CD4-positive, alpha-beta T cell (primary cell): ENCODE measurements around the gene POR. TPM values are rescaled to one million over a fixed set of nuclear protein-coding genes. Genes with fewer than 3 reads are reported as not detected.

ENCODE experiments used
- ATAC-seq: fragments of 200-7000 bp; cut with Tn5 transposase; one replicate; pipeline ENCODE4 v1.10.0; 2022; ENCODE audit warnings: mild to moderate bottlenecking; ENCODE audit not compliant: poor library complexity
- CTCF ChIA-PET: fragments of 350-600 bp; sonication (Branson Sonifier 250); formaldehyde crosslinking; loops from one replicate; lab custom pipeline; 2021; ENCODE audit warnings: antibody characterized with exemption, inconsistent platforms; lab: Charles Lee
- POLR2A ChIA-PET: fragments of 350-600 bp; sonication (Branson Sonifier 250); formaldehyde crosslinking; loops from one replicate; lab custom pipeline; 2021; ENCODE audit warnings: antibody characterized with exemption, inconsistent platforms; lab: Charles Lee
- DNase-seq, 14 experiments: peaks; one replicate each; pipeline ENCODE4 v3.0.0-alpha.2; 2013 to 2020; ENCODE audit warnings: mixed read lengths in 2 of 14
- H3K27ac ChIP-seq, 2 donors: one replicate each; pipeline versions ENCODE4 v1.5.1 to v1.7.0; 2013; ENCODE audit warnings: low read length in 2 of 2, low read depth in 1 of 2, mild to moderate bottlenecking in 1 of 2
- H3K27me3 ChIP-seq, 2 experiments: 1 replicate in 1 of 2; 2 replicates in 1 of 2; pipeline versions ENCODE4 v1.6.1 to v1.7.0; 2013; ENCODE audit warnings: low read length in 2 of 2, control low read depth in 1 of 2, mild to moderate bottlenecking in 1 of 2, moderate library complexity in 1 of 2; ENCODE audit not compliant: insufficient read depth in 2 of 2, control insufficient read depth in 1 of 2
- H3K36me3 ChIP-seq: one replicate; pipeline ENCODE4 v1.6.1; 2013; ENCODE audit warnings: low read length, control low read depth; ENCODE audit not compliant: insufficient read depth
- H3K4me1 ChIP-seq: one replicate; pipeline ENCODE4 v1.6.1; 2013; ENCODE audit warnings: low read length, control low read depth; ENCODE audit not compliant: insufficient read depth
- H3K4me3 ChIP-seq: one replicate; pipeline ENCODE4 v1.5.1; 2013; ENCODE audit warnings: mild to moderate bottlenecking, low read length, moderate library complexity
- H3K9me3 ChIP-seq, 2 experiments: 1 replicate in 1 of 2; 2 replicates in 1 of 2; pipeline versions ENCODE4 v1.6.1 to v1.7.0; 2013; ENCODE audit warnings: low read length in 2 of 2, mild to moderate bottlenecking in 2 of 2, control low read depth in 1 of 2, moderate library complexity in 1 of 2; ENCODE audit not compliant: control insufficient read depth in 1 of 2, insufficient read depth in 1 of 2
- H3K27ac Mint-ChIP-seq: one replicate; pipeline ENCODE4 v1.8.0; 2020; ENCODE audit warnings: mixed read lengths
- H3K27me3 Mint-ChIP-seq: one replicate; pipeline ENCODE4 v1.8.0; 2021; ENCODE audit warnings: mixed read lengths
- H3K36me3 Mint-ChIP-seq: one replicate; pipeline ENCODE4 v1.8.0; 2021; ENCODE audit warnings: low read depth, mixed read lengths
- H3K4me1 Mint-ChIP-seq: one replicate; pipeline ENCODE4 v1.8.0; 2021; ENCODE audit warnings: low read depth, mixed read lengths
- H3K4me3 Mint-ChIP-seq: one replicate; pipeline ENCODE4 v1.8.0; 2020; ENCODE audit warnings: mild to moderate bottlenecking, mixed read lengths
- H3K9me3 Mint-ChIP-seq: one replicate; pipeline ENCODE4 v1.8.0; 2020; ENCODE audit warnings: mixed read lengths
- CTCF ChIP-seq: fragments of 200-600 bp; IDR thresholded peaks from one replicate; pipeline ENCODE4 v1.8.0; 2022; ENCODE audit warnings: antibody characterized with exemption, mild to moderate bottlenecking
- intact Hi-C, 2 experiments: fragments of 100-400 bp; cut with DNase I in 1 of 2; cut with micrococcal nuclease in 1 of 2; formaldehyde crosslinking; loops; one replicate each; pipeline versions ENCODE4 v1.15.1 to v1.9.0; 2023 to 2025; cut with DNase I, micrococcal nuclease
- total RNA-seq, 174 experiments: library from RNA in 2 of 174; stranded (reverse) in 2 of 174; gene quantifications; one replicate each; pipeline ENCODE4 v1.2.3 and lab custom pipeline; 2021 to 2026

POR gene
- total RNA-seq, 2 experiments from 2014 or later, result 44.2 to 54.8 TPM

GRCh38 chr7:75944507-75944906 lies 29.6 kb downstream of the POR start:
- Histone ChIP-seq H3K4me1 (no peaks in the 10 kb centered on the region), H3K9me3 (no peaks in the 10 kb centered on the region), H3K4me3 (no peak overlapping the region), H3K27me3 (no peaks in the 10 kb centered on the region), H3K27ac (no peak overlapping the region), H3K36me3 (no peaks in the 10 kb centered on the region)
- DNase-seq (no peak), ATAC-seq (no peak)
- H3K27ac Mint-ChIP-seq, result no peak overlapping the region
- H3K36me3 Mint-ChIP-seq, result no peaks in the 10 kb centered on the region
- POLR2A ChIA-PET, result no interaction called here
- no peaks in the 10 kb centered on the region for H3K9me3 Mint-ChIP-seq
- intact Hi-C loops, result no loop called here
- TF ChIP-seq CTCF, result no peak
- H3K4me1 Mint-ChIP-seq, result peaks cover 7% of the 10 kb centered on the region
- CTCF ChIA-PET, result no interaction called here
- H3K4me3 Mint-ChIP-seq, result no peak overlapping the region
- H3K27me3 Mint-ChIP-seq, result no peaks in the 10 kb centered on the region

- Mint-ChIP-seq H3K36me3 (no peaks in the 10 kb centered on the region), H3K27ac (no peak overlapping the region), H3K27me3 (no peaks in the 10 kb centered on the region), H3K4me3 (no peak overlapping the region), H3K4me1 (peaks cover 7% of the 10 kb centered on the region), H3K9me3 (no peaks in the 10 kb centered on the region)
- POLR2A ChIA-PET, result no interaction called here
- CTCF ChIA-PET, result no interaction called here
- H3K36me3 ChIP-seq, result no peaks in the 10 kb centered on the region
- no peak for TF ChIP-seq CTCF
- ATAC-seq (no peak), DNase-seq (no peak)
- no peak overlapping the region for H3K4me3 ChIP-seq
- no peaks in the 10 kb centered on the region for H3K9me3 ChIP-seq
- no peak overlapping the region for H3K27ac ChIP-seq
- intact Hi-C loops, result no loop called here
- no peaks in the 10 kb centered on the region for H3K27me3 ChIP-seq
- H3K4me1 ChIP-seq, result no peaks in the 10 kb centered on the region
Observed at GRCh38 chr7:75945297-75946168, 30.6 kb downstream of the POR start.

- ATAC-seq, result no peak
- Histone ChIP-seq H3K27ac (no peak overlapping the region), H3K4me3 (no peak overlapping the region), H3K9me3 (no peaks in the 10 kb centered on the region), H3K27me3 (no peaks in the 10 kb centered on the region), H3K36me3 (no peaks in the 10 kb centered on the region), H3K4me1 (no peaks in the 10 kb centered on the region)
- Mint-ChIP-seq H3K27me3 (no peaks in the 10 kb centered on the region), H3K36me3 (no peaks in the 10 kb centered on the region), H3K4me3 (no peak overlapping the region), H3K4me1 (peaks cover 7% of the 10 kb centered on the region), H3K9me3 (no peaks in the 10 kb centered on the region), H3K27ac (no peak overlapping the region)
- POLR2A ChIA-PET, result no interaction called here
- DNase-seq, result no peak
- no peak for TF ChIP-seq CTCF
- CTCF ChIA-PET, result no interaction called here
- intact Hi-C loops, result no loop called here
Observed at GRCh38 chr7:75946207-75946855, 31.4 kb downstream of the POR start.
